Stimulated activated CD4-positive, alpha-beta T cell treated with anti-CD3 and anti-CD28 coated beads, Interleukin-15, amount 100 ng/mL, for 1 hour (primary cell): ENCODE results near the gene ASMTL.
"Not testable (repeated sequence)": the region's sequence is repeated elsewhere in the genome, so short reads cannot be mapped to it uniquely, and the experiment has no call there.

Source experiments
- DNase-seq, 2 donors: peaks; one replicate each; pipeline ENCODE4 v3.0.0-alpha.2; 2020; ENCODE audit warnings: low read depth in 1 of 2, low spot score in 1 of 2

The ASMTL gene

GRCh38 chrX:1453951-1454785 is 1.5 kb upstream of the ASMTL start:
- DNase-seq = peak; percentile 87 to 94

DNA sequence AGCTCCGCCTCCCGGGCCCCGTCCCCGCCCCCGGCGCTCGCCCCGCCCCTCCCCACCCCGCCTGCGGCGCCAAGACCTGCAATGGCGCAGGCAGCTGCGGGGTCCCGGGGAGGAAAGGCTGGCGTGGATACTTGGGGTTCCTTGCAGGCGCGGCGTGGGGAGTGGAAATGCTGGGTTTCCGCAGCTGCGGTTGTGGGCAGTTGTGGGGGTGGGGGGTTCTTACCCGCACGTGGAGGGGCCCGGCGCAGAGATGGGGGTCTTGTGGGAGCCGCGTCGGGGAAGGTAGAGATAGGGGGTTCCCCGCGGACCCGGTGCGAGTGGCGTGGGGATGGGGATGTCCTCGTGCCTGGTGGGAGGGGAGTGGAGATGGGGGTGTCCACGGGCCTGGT is 680 bp upstream of the ASMTL start:
- DNase-seq = peak in 1 of 2 donors; percentile 65

GRCh38 chrX:1451661-1452515 is 821 bp downstream of the ASMTL start:
- DNase-seq = no peak

- DNase-seq = no peak
These were observed 1.5 kb downstream of the ASMTL start for GRCh38 chrX:1451251-1451660.

GRCh38 chrX:1450361-1451161 is 2.1 kb downstream of the ASMTL start:
- no peak for DNase-seq

DNA sequence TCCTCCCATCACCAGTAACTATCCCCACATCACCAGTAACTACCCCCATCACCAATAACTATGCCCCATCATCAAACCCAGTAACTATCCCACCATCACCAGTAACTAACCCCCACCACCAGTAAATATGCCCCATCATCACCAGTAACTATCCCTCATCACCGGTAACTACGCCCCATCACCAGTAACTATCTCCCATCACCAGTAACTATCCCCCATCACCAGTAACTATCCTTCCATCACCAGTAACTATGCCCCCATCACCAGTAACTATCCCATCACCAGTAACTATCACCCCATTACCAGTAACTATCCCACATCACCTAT is 2.9 kb downstream of the ASMTL start:
- DNase-seq = no peak

DNA sequence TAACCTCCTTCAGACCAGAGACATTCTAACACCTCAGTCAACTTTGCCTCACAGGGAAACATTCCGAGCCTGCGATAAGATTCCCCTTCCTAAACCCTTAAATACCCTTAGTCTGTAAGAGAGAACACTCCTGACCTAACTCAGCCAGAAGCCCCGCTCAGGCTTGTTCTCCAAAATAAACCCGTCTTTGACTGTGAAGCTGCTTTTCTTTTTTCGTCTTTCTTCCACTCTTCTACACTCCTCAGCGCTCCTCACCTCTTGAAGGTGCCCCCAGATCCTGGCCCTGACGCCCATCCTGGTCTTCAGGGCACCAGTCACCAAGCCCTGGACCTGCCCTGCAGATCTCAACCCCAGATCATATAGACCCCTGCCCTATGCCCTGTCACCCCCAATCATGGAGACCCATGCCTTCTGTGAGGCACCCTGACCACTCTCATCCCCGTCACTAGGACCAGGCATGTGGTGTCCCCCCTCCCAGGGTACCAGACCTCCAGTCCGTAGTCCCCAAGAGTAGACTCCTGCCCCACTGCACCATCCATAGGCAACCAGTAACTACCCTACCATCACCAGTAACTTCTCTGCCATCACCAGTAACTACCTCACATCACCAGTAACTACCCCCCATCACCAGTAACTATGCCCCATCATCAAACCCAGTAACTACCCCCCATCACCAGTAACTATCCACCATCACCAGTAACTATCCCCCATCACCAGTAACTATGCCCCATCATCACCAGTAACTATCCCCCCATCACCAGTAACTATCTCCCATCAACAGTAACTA is 3.5 kb downstream of the ASMTL start:
- no peak for DNase-seq

DNA sequence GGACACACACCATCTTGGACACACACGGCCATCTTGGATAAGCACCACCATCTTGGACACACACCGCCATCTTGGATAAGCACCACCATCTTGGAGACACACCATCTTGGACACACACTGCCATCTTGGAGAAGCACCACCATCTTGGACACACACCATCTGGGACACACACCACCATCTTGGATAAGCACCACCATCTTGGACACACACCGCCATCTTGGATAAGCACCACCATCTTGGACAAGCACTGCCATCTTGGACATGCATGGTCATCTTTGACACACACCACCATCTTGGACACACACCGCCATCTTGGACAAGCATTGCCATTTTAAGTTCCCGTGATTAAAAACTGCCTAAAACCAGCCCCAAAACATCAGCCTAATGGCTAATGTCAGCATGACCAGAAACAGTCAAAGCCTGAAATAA is 4.1 kb downstream of the ASMTL start:
- DNase-seq = not testable (repeated sequence)

- not testable (repeated sequence) for DNase-seq
These were observed 4.6 kb downstream of the ASMTL start for GRCh38 chrX:1447969-1448572.

GRCh38 chrX:1446984-1447968 is 5.4 kb downstream of the ASMTL start:
- DNase-seq = not testable (repeated sequence)

GRCh38 chrX:1444561-1445500 is 7.9 kb downstream of the ASMTL start:
- DNase-seq = no peak

DNA sequence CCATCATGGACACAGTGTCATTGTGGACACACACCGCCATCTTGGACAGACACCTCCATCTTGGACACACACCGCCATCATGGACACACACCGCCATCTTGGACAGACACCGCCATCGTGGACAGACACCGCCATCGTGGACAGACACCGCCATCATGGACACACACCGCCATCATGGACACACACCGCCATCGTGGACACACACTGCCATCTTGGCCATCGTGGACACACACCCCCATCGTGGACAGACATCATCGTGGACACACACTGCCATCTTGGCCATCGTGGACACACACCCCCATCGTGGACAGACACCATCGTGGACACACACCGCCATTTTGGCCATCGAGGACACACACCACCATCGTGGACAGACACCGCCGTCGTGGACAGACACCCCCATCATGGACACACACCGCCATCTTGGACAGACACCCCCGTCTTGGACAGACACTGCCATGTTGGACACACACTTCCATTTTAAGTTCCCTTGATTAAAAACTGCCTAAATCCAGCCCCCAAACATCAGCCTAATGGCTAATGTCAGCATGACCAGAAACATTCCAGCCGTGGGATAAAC is 9.1 kb downstream of the ASMTL start:
- no peak for DNase-seq

DNA sequence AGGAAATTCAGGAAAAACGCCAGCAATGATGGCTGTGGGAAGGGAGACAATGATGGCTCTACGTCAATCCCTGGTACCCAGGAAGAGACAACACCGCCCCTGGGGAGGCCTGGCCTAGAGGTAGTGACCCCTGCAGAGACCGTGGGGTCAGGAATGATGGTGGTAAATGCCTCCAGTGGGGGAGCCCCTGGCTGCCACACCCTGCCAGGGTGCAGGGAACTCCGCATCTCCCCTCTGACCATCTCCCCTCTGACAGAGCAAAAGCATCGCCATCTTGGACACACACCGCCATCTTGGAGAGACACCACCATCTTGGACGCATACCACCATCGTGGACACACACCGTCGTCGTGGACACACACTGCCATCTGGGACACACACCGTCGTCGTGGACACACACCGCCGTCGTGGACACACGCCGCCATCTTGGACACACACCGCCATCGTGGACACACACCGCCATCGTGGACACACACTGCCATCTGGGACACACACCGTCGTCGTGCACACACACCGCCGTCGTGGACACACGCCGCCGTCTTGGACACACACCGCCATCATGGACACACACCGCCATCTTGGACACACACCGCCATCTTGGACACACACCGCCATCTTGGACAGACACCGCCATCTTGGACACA is 9.9 kb downstream of the ASMTL start:
- DNase-seq = no peak

GRCh38 chrX:1442016-1442665 is 10.6 kb downstream of the ASMTL start:
- DNase-seq = no peak

- no peak for DNase-seq
These were observed 12.2 kb downstream of the ASMTL start for GRCh38 chrX:1440506-1440905.

GRCh38 chrX:1435241-1435895 is 17.3 kb downstream of the ASMTL start:
- no peak for DNase-seq
